Activated T-cell treated with anti-CD3 and anti-CD28 coated beads for 4 hours (primary cell): ENCODE measurements around the gene DTYMK.

Source experiments
- DNase-seq: peaks from one replicate; pipeline ENCODE4 v3.0.0-alpha.2; 2020

The DTYMK gene

GRCh38 chr2:241703032-241703604 is 16.5 kb upstream of the DTYMK start:
- DNase-seq, result no peak

DNA sequence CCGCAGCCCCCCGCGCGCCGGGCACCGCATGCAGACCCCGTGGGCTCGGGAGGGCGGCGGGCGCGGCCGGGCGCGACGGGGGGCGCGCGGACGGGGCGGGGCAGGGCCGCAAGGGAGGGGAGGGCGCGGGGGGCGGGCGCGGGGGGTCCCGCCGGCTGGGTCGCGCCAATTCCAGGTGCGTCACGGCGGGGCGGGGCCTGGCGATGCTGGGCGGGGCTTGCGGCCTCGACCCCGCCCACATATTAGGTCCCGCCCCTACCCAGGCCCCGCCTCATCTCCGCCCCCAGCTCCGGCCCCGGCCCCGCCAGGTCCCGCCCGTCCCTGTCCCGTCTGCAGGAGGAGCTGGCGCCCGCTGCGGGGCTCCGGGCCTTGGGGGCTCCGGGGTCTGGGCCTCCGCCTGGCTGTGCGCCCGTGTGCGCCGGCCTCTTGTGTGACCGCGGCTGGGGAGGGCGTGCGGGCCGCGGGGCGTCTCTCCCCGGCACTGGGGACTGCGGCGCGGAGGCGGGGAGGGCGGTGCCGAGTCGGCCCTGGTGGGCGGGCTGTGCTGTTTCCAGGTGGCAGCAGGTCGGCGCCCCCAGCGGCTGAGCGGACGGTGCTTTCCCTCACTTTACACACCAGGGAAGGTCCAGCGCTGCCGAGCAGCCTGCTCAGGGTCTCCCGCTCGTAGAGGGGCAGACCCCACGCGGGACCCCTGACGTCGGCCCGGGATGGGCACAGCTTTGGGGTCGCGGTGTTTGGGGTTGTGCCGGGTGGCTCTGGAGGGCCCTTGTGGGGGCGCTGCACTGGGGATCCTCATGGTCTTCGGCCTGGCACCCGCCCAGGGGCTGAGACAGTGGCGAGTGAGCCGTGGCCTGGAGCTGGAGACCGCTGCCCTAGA is 15.8 kb upstream of the DTYMK start:
- peak; percentile 86 for DNase-seq

GRCh38 chr2:241701399-241702154 is 15.0 kb upstream of the DTYMK start, which contains the start of gene ING5:
Gene ING5, plus strand, starts transcription at chr2:241702039. Its CDS starts 27 bp downstream, at chr2:241702066.
- peak; percentile 97 for DNase-seq

GRCh38 chr2:241701149-241701398 is 14.5 kb upstream of the DTYMK start:
- DNase-seq, result no peak

- DNase-seq, result no peak
Measured at GRCh38 chr2:241695651-241696050, 9.0 kb upstream of the DTYMK start.

- DNase-seq, result no peak
Measured at GRCh38 chr2:241692448-241692847, 5.8 kb upstream of the DTYMK start.

DNA sequence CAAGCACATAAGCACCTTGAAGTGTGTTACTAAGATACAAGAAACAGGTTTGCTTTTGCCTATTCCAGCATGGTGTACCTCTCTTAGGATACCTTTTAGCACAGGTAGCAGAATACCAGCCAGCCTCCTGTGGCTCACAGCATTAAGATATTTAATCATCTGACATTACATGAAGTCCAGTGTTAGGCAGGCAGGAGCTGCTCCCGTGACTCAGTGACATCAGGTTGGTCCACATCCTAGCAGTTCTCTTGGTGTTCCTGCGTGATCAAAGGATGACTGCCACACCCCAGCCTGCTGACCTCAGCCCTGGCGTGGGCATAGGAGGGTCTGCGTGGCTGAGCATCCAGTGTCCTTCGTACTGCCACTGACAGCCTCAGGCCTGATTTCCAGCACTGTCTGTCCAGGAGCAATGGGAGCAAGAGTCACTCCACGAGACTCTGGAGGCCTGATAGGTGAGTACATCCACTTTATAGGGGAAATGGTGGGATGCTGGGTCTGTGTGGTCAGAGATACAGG is 3.6 kb upstream of the DTYMK start:
- no peak for DNase-seq

- no peak for DNase-seq
Measured at GRCh38 chr2:241689306-241689705, 2.7 kb upstream of the DTYMK start.

- DNase-seq, result no peak
Measured at GRCh38 chr2:241686324-241686649, 328 bp downstream of the DTYMK start.

- DNase-seq, result no peak
Measured at GRCh38 chr2:241680827-241681599, 5.6 kb downstream of the DTYMK start.

DNA sequence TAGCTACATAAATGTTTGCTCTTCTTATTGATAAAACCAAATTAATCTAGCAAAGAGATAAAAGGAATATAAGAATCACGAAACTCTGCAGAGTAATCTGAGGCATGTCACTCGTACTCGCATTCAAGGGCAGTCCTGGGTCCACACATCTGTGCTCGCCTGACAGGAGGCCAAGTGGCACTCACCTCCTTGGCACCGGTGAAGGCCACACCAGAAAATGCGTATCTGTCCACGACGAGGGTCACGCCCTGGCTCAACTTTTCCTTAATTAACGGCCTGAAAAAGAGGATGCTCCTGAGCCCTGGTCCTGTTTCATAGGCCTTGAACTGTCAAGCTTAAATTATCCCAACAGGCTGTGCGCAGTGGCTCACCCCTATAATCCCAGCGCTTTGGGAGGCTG is 6.6 kb downstream of the DTYMK start:
- DNase-seq, result no peak

- no peak for DNase-seq
Measured at GRCh38 chr2:241678784-241679540, 7.7 kb downstream of the DTYMK start.

- no peak for DNase-seq
Measured at GRCh38 chr2:241678307-241678706, 8.3 kb downstream of the DTYMK start.

GRCh38 chr2:241677392-241677791 is 9.2 kb downstream of the DTYMK start:
- no peak for DNase-seq

- no peak for DNase-seq
Measured at GRCh38 chr2:241676665-241677064, 9.9 kb downstream of the DTYMK start.

DNA sequence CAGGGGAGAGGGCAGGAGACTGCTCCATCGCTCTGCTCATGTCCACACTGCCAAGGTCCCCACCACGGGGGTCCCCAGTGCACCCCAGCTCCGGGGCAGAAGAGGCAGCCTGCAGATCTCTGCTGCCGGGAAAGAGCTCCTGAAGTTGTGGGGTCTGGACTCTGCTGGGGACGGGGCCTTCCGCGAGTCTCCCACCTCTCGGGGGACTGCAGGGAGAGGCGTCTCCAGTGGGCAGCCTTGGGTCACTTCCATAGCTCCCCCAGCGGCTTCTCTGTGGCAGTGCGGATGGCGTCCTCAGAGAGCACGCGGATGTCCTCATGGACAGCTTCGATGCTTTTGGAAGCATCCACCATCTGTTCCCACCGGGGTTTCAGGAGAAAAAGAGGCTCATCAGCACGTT is 10.7 kb downstream of the DTYMK start:
- no peak for DNase-seq

DNA sequence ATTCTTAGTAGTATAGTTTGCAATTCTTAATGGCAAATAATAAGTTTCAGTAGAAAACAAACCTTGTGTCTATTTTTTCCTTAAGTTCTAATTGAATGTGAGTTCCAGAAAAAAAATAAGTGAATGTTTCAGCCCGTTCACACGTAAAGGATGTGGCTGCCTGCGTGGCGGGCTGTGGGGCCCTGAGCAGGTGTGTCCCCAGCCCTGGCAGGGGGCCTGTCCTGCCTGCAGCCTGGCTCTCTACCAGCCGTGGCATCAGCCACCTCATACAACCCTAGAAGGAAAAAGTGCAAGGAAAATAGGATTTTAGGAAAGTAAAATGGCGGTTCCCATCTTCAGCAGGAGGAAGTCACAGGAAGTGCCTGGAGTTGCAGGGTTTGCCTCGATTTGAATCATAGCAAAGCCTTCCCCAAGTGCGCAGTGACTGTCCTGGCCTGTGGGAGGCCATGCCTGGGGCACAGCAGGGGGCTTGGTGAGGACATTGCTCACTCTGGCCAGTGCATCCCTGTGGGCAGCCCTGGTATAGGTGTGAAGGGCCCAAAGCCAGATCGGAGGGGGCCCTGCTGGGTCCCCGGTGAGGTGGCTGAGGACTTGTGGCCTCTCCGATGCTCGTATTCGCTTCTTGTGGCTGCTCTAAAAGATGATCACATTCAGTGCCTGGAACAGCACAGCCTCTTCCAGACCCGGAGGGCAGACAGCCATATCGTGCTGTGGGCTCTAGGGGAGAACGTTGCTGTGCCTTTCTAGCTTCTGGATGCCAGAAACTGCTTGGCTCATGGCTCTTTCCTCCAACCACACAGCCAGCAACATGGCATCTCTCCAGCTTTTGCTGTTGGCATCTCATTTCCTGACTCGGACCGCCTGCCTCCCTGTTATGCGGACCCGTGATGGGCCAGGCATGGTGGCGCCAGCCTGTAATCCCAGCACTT is 12.6 kb downstream of the DTYMK start:
- DNase-seq, result no peak

- no peak for DNase-seq
Measured at GRCh38 chr2:241673189-241673663, 13.4 kb downstream of the DTYMK start.

DNA sequence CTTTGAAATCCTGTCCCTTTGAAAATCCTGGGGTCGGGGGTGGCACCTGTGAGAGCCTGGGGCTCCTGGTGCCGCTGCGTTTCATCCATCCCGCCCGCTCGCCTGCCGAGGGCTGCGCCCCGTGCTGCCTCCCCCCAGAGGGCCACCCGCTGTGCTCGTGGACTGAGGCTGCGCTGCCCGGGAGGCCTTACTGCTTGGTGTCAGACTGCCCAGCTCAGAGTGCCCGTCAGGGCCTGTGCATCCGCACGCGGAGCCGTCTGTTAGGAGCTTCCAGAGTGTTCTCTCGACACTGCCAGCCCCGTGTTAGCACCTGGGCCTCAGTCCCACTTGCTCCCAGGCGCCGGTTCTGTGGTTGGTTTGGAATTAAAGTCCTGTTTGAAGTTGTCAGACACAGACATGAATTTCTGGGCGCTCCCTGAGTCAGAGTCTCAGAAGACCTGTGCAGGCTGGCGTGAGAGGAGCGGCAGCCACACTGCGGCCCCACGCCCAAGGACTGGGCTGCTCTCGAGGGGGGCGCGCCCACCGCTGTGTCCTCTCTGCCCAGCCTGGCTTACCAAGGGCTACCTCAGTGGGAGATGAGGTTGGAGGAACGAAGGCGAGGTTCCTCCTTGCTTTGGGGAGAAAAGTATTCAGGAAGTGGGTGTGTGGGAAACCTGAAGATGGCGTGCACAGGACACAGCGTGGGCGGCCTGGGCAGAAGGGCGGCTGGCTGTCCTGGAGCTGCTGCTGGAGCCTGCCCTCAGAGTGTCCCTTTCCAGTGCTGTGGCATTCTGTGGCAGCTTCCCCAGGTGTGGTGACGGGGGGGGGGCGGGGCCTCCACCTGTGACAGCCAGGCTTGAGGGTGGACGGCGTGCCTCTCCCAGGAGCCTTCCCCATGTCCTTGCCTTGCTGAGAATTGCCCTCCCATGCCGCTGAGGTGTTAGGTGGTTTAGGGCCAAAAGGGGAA is 14.1 kb downstream of the DTYMK start:
- no peak for DNase-seq
